ENCODE measurements around the gene CDKN2AIPNL. TPM values are rescaled to one million over a fixed set of nuclear protein-coding genes. Genes with fewer than 3 reads are reported as not detected.

The CDKN2AIPNL gene, protein sequence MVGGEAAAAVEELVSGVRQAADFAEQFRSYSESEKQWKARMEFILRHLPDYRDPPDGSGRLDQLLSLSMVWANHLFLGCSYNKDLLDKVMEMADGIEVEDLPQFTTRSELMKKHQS
- total RNA-seq (10 to 100 TPM; 14.1 to 34.3 (median 29.0) TPM), polyA plus RNA-seq (10 to 100 TPM; 29.3 to 63.7 (median 31.1) TPM)
- long read RNA-seq, donor 1, transcript CDKN2AIPNL-202 (3 exons, 1,223 nt) = major isoform, 17 of 22 reads
- long read RNA-seq, donor 1, partial matches to known transcripts = 0 of 22 reads
- long read RNA-seq, donor 1, other reads (novel, unspliced or antisense) = 5 of 22 reads
- long read RNA-seq, donor 2, transcript CDKN2AIPNL-202 (3 exons, 1,223 nt) = major isoform, 16 of 16 reads
- long read RNA-seq, donor 2, partial matches to known transcripts = 0 of 16 reads
- long read RNA-seq, donor 2, other reads (novel, unspliced or antisense) = 0 of 16 reads
- long read RNA-seq, donor 3, partial matches to known transcripts = 0 of 4 reads
- long read RNA-seq, donor 3, other reads (novel, unspliced or antisense) = 0 of 4 reads
- long read RNA-seq, donor 4, transcript CDKN2AIPNL-202 (3 exons, 1,223 nt) = major isoform, 23 of 27 reads
- long read RNA-seq, donor 4, partial matches to known transcripts = 1 of 27 reads
- long read RNA-seq, donor 4, other reads (novel, unspliced or antisense) = 3 of 27 reads
- long read RNA-seq, donor 5, transcript CDKN2AIPNL-202 (3 exons, 1,223 nt) = major isoform, 39 of 41 reads
- long read RNA-seq, donor 5, partial matches to known transcripts = 1 of 41 reads
- long read RNA-seq, donor 5, other reads (novel, unspliced or antisense) = 1 of 41 reads
- long read RNA-seq, donor 6, transcript CDKN2AIPNL-202 (3 exons, 1,223 nt) = major isoform, 14 of 18 reads
- long read RNA-seq, donor 6, partial matches to known transcripts = 4 of 18 reads
- long read RNA-seq, donor 6, other reads (novel, unspliced or antisense) = 0 of 18 reads
- long read RNA-seq, donor 7, partial matches to known transcripts = 9 of 13 reads
- long read RNA-seq, donor 7, other reads (novel, unspliced or antisense) = 0 of 13 reads
- long read RNA-seq, donor 8, transcript CDKN2AIPNL-202 (3 exons, 1,223 nt) = major isoform, 17 of 17 reads
- long read RNA-seq, donor 8, partial matches to known transcripts = 0 of 17 reads
- long read RNA-seq, donor 8, other reads (novel, unspliced or antisense) = 0 of 17 reads
- long read RNA-seq, donor 9, transcript CDKN2AIPNL-202 (3 exons, 1,223 nt) = major isoform, 12 of 28 reads
- long read RNA-seq, donor 9, partial matches to known transcripts = 16 of 28 reads
- long read RNA-seq, donor 9, other reads (novel, unspliced or antisense) = 0 of 28 reads
- long read RNA-seq, donor 10, transcript CDKN2AIPNL-202 (3 exons, 1,223 nt) = major isoform, 8 of 8 reads
- long read RNA-seq, donor 10, partial matches to known transcripts = 0 of 8 reads
- long read RNA-seq, donor 10, other reads (novel, unspliced or antisense) = 0 of 8 reads

DNA sequence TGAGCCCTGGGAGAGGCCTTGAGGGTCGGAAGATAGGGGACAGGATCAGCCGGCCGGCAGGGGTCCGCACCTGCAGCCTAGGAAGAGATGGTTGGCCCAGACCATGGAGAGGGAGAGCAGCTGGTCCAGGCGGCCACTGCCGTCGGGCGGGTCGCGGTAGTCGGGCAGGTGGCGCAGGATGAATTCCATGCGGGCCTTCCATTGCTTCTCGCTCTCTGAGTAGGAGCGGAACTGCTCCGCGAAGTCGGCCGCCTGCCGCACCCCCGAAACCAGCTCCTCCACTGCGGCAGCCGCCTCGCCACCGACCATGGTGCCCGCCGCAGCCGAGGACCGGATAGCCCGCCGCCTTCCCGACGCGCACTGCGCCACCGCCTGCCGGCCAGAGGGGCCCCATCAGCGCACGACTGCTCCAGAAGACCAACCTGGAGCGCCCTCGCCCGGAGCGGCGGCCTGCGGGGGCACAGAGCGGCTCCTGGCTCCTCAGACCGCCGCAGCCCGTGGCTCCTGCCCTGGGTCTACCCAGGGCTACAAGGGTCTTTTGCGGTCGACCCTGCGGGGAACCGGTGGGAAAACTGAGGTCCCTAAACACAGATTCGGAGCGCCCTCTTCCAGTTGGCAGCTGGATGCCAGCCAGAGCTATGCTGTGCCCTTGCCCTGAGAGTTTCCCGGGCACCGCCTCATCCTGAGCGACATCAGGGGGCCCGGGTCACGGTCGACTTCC lies at the start of gene CDKN2AIPNL:
TSS of gene CDKN2AIPNL (minus strand) at position 336 of the 721 bp plus-strand sequence. CDS start at position 309, 27 bp downstream.
- H3K4me1 ChIP-seq (replicated peaks in 1 of 2) = peaks cover 13 to 16% of the 10 kb centered on the region in 2 donors
- H3K27ac ChIP-seq = peak within 1 kb of the TSS; percentile 7 to 86 (median 66)
- no peaks in the 10 kb centered on the region for H3K36me3 ChIP-seq (replicated peaks in 1 of 2)
- intact Hi-C loops (cut with DNase I) = loop anchor here (5.0 to 10.0 kb wide), 3 partner anchors 113 to 163 kb away; partner anchors contain the start of gene JADE2 (in 2 of the 2)
- no peaks in the 10 kb centered on the region for H3K27me3 ChIP-seq
- 0 to 1% (median 0%) methylated on average over 9 to 61 of the region's 61 CpGs for WGBS, 4 donors
- peak; percentile 89 to 93 (median 90) for DNase-seq
- no peaks in the 10 kb centered on the region for H3K9me3 ChIP-seq (replicated peaks in 1 of 3)
- TF ChIP-seq POLR2A (IDR thresholded peaks at IDR 0.05) = peak; percentile 38 to 48
- TF ChIP-seq, protein P1, sequence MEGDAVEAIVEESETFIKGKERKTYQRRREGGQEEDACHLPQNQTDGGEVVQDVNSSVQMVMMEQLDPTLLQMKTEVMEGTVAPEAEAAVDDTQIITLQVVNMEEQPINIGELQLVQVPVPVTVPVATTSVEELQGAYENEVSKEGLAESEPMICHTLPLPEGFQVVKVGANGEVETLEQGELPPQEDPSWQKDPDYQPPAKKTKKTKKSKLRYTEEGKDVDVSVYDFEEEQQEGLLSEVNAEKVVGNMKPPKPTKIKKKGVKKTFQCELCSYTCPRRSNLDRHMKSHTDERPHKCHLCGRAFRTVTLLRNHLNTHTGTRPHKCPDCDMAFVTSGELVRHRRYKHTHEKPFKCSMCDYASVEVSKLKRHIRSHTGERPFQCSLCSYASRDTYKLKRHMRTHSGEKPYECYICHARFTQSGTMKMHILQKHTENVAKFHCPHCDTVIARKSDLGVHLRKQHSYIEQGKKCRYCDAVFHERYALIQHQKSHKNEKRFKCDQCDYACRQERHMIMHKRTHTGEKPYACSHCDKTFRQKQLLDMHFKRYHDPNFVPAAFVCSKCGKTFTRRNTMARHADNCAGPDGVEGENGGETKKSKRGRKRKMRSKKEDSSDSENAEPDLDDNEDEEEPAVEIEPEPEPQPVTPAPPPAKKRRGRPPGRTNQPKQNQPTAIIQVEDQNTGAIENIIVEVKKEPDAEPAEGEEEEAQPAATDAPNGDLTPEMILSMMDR (IDR thresholded peaks at IDR 0.05) = peak; percentile 53 to 93 (median 72)
- H3K4me3 ChIP-seq = peak within 1 kb of the TSS; percentile 16 to 90 (median 65)

DNA sequence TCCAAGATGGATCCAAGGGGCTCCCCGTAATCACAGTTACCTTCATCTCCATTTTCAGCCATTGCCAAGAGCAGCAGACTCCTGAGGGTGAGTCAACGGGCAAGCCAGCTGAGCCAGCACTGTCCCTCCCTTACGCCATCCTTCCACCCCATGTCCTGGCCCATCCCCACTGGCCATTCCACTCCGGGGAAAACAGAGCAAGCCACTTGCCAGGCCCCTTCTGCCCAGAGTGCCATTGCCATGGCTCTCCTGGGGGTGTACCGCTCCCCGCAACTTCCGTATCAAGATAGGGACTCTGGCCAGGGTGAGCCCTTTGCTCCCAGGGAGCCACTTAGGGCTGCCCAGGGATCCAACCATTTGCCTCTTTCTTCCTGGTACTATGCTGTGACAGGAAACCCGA lies 48.9 kb upstream of the CDKN2AIPNL start:
- Histone ChIP-seq H3K27me3 (no peaks in the 10 kb centered on the region), H3K4me1 (replicated peaks in 1 of 2) (peaks cover 7 to 18% of the 10 kb centered on the region in 2 donors), H3K4me3 (no peak overlapping the region), H3K36me3 (replicated peaks in 1 of 2) (no peaks in the 10 kb centered on the region), H3K9me3 (replicated peaks in 1 of 3) (no peaks in the 10 kb centered on the region), H3K27ac (no peak overlapping the region)
- TF ChIP-seq, protein P1 (IDR thresholded peaks at IDR 0.05) = no peak
- TF ChIP-seq POLR2A (IDR thresholded peaks at IDR 0.05) = no peak
- peak in 1 of 7 donors; percentile 30 for DNase-seq
- WGBS, 4 donors = 75 to 95% (median 82%) methylated on average over 7 to 8 of the region's 8 CpGs
- intact Hi-C loops (cut with DNase I) = loop anchor here in 1 of 2 donors (10.0 kb wide), 1 partner anchor 64 kb away; the partner anchor contains the start of gene JADE2

DNA sequence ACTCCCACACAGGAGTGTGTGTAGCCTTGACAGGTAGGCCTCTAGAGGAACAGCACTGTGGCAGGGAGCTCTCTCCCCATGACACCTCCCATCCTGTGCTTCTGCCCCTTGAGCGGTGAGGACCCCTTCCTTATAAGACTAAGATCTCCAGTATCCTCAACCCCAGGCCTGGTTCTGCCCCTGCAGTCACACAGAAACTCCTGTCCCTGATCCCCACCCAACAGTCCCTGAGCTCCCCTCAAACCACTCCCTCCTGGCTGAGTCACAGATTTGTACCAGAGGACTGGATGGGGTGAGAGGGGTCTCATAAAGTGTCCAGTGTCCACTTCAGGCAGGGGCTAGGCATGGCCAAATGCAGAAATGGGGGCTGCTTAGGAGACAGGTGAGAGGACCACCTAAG lies 47.8 kb upstream of the CDKN2AIPNL start:
- Histone ChIP-seq H3K36me3 (replicated peaks in 1 of 2) (no peaks in the 10 kb centered on the region), H3K9me3 (replicated peaks in 1 of 3) (no peaks in the 10 kb centered on the region), H3K4me3 (no peak overlapping the region), H3K4me1 (replicated peaks in 1 of 2) (peaks cover 0 to 7% of the 10 kb centered on the region in 2 donors), H3K27me3 (no peaks in the 10 kb centered on the region), H3K27ac (no peak overlapping the region)
- TF ChIP-seq POLR2A (IDR thresholded peaks at IDR 0.05) = no peak
- TF ChIP-seq, protein P1 (IDR thresholded peaks at IDR 0.05) = no peak
- WGBS, 4 donors = 88 to 100% (median 94%) methylated on average over 1 of the region's 1 CpG
- intact Hi-C loops (cut with DNase I) = no loop called here
- no peak for DNase-seq
